G401.6 (cell line): ENCODE measurements around the gene DOK6.
"Not testable (repeated sequence)": the region's sequence is repeated elsewhere in the genome, so short reads cannot be mapped to it uniquely, and the experiment has no call there.

Source experiments
- FAIRE-seq: peaks from 2 replicates; lab custom pipeline; 2012; peaks lifted over from hg19 to GRCh38; lab: Jason Lieb, UNC

The DOK6 gene

GRCh38 chr18:69400253-69400975 lies at the start of gene DOK6:
Gene DOK6, plus strand, starts transcription at chr18:69400888.
- no peak for FAIRE-seq

DNA sequence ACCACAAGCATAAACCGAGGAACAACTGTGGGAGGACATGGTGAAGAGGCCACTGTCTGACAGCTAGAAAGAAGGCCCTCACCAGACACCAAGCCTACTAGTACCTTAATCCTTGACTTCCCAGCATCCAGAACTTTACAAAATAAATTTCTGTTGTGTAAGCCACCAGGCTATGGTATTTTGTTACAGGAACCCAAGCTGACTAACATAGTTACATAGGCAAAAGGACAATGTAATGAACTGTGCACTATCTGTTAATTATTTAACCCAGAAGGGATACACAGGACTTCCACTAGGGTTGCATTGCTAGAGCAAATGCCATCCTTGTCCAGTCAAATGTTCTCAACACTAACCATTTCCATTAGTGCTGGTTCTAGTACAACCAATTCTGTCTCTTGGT lies 47.7 kb upstream of the DOK6 start:
- no peak for FAIRE-seq

- FAIRE-seq, result no peak
Measured at GRCh38 chr18:69357590-69357989, 43.1 kb upstream of the DOK6 start.

DNA sequence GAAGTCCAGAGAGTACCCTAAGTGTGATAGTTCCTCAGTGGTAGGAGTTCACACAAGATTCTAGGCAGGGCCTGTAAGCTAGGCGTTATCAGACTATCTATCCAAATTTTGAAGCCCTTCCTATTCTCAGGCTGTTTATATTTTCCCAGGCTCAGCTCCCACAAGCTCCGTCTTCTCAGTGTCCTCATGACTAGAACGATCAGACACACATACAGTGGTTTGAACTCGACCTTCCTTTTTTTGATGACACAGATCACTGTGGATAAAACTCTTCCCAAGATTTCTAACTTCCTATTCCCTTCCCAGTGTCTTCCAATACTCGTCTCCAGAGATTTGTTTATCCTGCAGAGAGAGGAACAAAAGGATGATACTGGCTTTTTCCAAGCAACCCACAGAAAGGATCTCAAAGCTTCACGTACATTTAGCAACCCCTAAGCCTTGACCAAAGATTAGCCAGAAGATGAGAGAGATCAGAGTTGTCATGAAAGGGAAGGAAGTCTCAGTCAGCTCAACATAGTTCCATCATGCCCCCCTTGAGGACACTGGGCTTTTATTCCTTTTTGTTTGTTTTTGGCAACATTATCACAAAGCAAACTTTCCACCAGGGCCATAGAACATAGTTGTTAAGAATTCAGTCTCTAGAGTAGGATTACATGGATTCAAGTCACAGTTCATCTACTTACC lies 42.3 kb upstream of the DOK6 start:
- no peak for FAIRE-seq

DNA sequence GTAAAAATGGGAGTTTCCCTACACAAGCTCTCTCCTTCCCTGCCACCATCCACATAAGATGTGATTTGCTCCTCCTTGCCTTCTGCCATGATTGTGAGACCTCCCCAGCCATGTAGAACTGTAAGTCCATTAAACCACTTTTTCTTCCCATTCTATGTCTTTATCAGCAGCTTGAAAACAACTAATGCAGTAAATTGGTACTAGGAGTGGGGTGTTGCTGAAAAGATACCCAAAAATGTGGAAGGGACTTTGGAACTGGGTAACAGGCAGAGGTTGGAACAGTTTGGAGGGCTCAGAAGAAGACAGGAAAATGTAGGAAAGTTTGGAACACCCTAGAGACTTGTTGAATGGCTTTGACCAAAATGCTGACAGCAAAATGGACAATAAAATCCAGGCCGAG lies 40.9 kb upstream of the DOK6 start:
- not testable (repeated sequence) for FAIRE-seq

DNA sequence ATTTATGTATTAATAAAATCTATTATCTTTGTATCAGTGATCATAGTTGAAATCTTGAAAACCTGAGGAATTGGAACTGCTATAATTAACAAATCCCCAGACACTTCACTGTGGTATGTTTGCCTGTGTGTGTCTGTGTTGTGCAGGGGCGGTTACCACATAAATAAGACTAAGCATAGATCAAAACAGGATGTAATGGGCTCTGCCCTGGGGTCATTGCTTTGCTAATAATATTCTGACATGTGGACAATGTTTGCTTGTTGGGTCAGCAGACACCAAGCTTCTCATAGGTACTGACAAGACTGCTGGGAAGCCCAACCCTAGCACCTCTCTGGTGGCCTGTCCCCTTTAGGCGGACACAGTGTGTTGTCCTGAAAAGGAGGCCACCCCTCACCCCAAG lies 35.8 kb upstream of the DOK6 start:
- no peak for FAIRE-seq

DNA sequence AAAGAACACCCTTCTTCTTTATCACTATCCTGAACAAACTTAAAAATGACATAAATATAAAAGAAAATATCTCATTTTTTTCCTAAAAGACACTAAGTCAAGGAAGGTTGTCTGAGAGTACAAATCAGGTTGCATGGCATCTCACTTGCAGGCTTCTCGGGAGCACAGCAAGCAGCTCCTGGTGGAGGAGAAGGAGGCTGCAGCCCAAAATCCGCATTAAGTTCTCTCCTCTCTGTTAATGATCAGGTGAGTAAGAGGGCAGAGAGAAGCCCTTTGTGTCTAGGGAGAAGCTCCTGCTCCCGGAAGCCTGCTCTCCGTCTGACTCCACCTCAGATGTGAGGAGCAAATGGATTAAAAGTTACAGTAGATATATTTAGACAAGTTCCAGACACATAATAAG lies 35.0 kb upstream of the DOK6 start:
- FAIRE-seq, result no peak

DNA sequence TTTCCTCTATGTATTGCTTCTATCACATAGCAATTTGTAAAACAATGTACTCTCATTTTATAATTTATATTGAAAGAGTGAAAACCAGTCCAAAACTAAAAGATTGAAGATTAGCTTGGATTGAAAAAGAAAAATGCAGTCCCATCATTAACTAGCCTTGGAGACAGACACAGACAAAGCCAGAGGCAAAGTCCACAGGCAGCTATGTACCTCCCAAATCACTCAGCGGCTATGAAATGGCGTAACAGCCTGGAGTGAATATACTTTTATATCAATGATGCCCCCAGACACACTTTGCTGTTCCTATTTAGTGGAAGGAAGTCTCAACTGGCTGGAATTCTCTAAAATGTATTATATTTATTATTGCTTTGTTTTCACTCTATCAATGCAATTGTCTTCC lies 33.6 kb upstream of the DOK6 start:
- no peak for FAIRE-seq

GRCh38 chr18:69371729-69372128 lies 29.0 kb upstream of the DOK6 start:
- FAIRE-seq, result no peak

DNA sequence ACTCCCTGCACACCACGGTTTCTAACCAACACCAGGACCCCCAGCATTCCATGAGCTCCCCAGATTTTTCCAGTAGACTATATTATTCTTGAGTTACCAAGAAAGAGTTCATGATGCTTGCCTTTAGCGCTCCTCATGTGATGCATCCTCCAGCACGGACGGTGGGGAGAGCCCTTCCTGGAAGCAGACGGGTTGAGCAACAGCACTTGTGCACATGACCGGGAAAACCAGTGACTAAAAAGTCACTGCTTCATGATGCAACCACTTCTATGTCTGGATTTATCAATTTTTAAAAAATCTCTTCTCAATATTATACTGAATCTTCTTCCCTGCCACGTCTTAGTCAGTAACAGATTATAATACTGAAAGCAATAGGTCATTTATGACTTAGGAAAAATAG lies 20.4 kb upstream of the DOK6 start:
- FAIRE-seq, result no peak

GRCh38 chr18:69383186-69383585 lies 17.5 kb upstream of the DOK6 start:
- no peak for FAIRE-seq

- FAIRE-seq, result no peak
Measured at GRCh38 chr18:69387186-69387585, 13.5 kb upstream of the DOK6 start.

GRCh38 chr18:69388222-69388621 lies 12.5 kb upstream of the DOK6 start:
- FAIRE-seq, result no peak

GRCh38 chr18:69397096-69397495 lies 3.6 kb upstream of the DOK6 start:
- no peak for FAIRE-seq

DNA sequence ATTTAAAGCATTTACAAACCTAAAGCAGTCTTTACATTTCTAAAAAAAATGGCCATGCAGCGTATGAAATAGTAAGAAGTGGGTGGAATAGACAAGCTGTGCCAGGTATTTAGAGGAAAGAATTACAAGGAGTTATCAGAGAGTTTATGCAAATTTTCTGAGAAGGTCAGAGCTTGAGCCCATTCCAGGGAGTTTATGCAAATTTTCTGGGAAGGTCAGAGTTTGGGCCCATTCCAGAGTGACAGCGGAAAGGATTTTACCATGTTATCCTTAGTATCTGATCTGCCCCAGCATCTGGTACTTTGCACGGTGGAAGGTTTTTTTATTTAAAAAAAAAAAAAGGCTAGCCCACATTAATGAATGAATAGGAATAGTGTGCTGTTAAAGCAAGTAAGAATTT lies 1.4 kb upstream of the DOK6 start:
- no peak for FAIRE-seq

- FAIRE-seq, result no peak
Measured at GRCh38 chr18:69400976-69401225, 213 bp downstream of the DOK6 start.

DNA sequence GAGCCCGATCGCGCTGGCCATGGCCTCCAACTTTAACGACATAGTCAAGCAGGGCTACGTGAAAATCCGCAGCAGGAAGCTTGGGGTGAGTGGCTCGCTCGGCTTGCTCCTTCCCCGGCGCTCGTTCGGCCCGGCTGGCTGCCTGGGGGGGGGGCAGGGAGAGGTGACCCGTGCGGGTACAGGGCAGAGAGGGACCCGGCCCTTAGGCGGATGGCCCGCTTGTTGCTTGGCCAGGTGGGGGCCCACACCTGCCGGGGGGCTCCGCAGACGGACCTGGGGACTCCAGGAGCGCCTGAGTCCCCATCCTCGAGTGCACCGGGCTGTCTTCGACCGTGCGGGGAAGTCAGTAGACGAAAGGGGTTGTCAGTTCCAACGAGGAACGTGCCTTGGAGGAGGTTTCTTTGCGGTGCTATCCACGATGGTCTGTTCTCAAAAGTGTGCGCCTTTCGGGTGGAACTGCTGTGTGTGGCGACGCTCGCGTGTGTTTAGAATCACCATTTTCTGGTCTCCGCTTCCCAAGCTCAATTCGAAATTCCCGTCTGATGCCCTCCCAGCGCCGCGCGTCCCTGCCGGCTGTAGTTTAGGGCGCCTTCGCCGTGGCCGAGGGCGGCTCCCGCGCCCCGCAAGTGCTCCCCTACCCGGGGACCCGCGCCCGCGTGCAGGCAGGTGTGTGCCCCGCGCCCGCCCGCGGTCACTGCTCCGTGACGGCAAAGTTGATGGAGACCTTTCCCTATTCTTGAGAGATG lies 711 bp downstream of the DOK6 start:
- FAIRE-seq, result no peak

DNA sequence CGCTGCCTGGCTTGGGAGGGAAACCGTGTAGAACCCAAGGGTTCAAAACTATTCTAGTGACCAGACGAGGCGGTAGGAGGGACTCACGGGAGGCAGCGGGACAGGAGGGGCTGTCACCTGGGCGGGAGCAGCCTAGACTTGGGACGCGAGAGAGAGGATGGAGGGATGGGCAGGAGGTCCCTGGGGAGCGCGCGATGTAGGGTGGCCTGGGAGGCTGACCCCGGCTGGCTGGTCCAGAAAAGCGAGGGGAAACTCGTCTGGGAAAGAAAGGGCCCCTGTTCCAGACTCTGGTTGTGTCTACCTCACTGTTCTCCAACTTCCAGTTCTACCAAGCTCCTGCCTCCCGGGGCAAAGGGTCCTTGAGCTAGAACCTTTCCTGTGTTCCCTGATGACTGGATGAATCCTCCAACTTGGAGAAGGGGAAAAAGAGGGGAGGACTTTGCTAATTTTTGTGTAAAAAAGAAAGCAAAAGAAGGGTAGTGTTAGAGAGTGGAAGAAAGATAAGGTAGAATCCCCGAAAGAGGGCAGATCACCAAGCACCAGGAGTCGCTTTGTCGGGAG lies 1.4 kb downstream of the DOK6 start:
- no peak for FAIRE-seq

DNA sequence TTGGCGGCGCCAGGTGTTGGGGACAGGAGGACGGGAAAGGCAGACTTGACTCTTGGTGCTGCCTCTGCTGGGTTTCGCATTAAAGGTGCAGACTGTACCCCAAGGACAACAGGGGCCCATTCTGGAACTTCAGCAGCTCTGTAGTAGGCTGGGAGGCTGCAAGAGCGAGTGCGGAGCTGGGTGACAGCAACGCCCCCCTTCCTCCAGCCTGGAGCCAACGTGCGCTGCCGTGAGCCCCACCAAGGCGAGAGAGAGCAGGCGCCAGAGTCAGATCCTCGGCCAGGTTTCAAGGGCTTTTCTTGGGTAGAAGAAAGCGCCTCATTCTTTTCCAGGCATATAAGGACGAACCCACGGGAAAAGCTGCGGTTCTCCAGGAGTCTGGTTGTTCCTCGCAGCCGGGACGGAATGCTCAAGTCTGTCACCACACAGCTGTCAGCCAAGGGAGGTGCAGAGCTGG lies 1.9 kb downstream of the DOK6 start:
- no peak for FAIRE-seq

GRCh38 chr18:69408522-69408921 lies 7.8 kb downstream of the DOK6 start:
- no peak for FAIRE-seq

GRCh38 chr18:69411199-69411598 lies 10.5 kb downstream of the DOK6 start:
- FAIRE-seq, result no peak

- FAIRE-seq, result no peak
Measured at GRCh38 chr18:69414184-69414583, 13.5 kb downstream of the DOK6 start.

DNA sequence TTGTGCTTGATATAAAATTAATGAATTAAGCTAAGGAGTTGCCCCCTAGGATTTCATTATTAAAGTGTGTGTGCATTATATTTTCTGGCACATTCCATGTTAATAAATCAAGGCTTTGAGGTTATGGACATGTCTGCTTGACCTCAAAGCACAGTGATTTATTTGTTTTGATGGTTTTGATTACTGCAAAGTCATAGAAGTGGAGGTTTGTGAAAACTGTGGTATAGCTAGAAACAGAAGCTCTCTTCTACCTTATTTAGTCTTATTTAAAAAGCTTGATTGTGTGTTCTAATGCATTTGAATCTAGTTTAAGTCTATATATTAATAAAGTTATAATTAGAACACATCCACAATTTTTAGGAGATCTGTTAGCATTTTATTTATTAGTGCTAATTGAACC lies 32.2 kb downstream of the DOK6 start:
- no peak for FAIRE-seq
